GM18868 (cell line): ENCODE results near the gene LLPH.

Experiments
- ATAC-seq: cut with Tn5 transposase; IDR thresholded peaks from one replicate; pipeline ENCODE4 v1.9.1; 2021; ENCODE audit warnings: mild to moderate bottlenecking, moderate library complexity; ENCODE audit not compliant: unreplicated experiment

Gene LLPH

DNA sequence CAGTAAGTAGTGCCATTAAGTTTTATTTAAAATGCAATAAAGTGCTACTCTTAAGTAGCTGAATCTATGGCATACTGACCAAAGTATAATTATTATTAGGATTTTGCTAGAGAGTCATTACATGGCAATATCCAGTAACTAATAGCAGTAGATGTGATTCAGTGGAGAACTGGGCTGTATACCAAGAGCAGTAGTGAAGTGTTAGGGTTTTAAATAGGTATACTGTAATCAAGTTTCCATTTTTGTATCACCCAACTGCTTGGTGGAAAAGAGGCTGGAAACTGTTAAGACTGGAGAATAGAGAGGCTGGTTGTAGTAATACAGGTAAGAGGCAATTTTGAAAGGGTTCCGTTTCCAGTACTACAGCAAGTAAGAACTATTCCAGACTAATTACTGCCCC lies 13.3 kb upstream of the LLPH start:
- ATAC-seq = no peak

DNA sequence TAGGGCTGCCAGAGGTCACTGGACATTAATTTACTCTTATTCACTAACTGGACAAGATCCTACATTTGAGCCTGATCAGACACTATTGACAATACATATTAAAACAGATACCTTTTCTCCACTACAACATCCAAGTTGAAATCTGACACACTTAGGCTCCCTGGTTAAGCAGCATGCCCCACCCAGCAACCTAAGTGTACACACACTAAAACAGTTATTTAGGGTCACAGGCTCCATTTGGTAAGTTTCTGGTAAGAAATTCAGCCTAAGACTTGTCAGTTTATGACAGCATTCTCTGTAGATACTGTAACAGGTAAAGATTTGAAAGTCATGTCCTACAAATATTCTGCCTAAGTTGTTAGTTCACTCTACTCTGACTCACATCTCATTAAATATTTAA lies 12.3 kb upstream of the LLPH start:
- ATAC-seq = no peak

- no peak for ATAC-seq
These were observed 10.7 kb upstream of the LLPH start for GRCh38 chr12:66141299-66141698.

- no peak for ATAC-seq
These were observed 10.2 kb upstream of the LLPH start for GRCh38 chr12:66140731-66141130.

- no peak for ATAC-seq
These were observed 8.8 kb upstream of the LLPH start for GRCh38 chr12:66139328-66139727.

GRCh38 chr12:66137937-66138336 lies 7.4 kb upstream of the LLPH start:
- ATAC-seq = no peak

DNA sequence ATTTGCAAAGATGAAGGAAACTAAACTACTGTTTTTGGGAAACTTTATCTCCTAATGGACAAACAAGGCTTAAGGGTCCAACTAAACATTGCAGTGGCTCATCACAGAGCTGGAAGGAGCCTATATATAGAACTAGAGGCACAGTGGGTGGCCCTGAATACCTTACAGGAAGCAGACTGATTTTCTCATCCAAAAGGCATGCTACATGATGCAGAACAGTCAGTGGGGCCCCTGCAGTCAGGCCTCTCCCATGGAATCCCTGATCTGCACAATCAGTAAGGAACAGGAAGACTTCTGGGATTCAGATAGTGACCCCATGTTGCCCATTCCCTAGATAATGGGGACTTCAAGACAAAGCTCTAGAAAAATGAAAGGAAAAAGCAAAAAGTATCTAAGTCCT lies 1.9 kb upstream of the LLPH start:
- ATAC-seq = no peak

- no peak for ATAC-seq
These were observed 628 bp upstream of the LLPH start for GRCh38 chr12:66131067-66131688.

GRCh38 chr12:66129934-66130266 lies 650 bp downstream of the LLPH start:
- no peak for ATAC-seq

- no peak for ATAC-seq
These were observed 2.9 kb downstream of the LLPH start for GRCh38 chr12:66127650-66128049.

DNA sequence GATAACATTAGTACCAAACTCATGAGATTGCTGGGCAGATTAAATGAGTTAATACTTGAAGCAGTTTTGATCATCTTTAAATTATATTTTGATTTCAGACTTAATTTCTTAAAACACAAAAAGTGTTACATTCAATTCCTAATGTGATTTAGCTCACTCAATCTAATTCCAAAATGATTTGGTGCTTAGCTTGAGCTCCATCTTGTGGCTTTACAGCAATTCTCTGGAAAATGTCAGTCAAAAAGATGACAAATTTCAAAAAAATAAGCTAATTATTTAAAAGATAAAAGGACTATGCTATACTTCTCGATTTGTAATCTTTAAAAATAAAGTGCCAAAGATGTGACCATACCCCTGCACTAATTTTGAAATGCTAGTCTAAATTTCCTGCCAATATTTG lies 10.1 kb downstream of the LLPH start:
- ATAC-seq = no peak

GRCh38 chr12:66119870-66120241 lies 10.7 kb downstream of the LLPH start:
- peak; percentile 69 for ATAC-seq

DNA sequence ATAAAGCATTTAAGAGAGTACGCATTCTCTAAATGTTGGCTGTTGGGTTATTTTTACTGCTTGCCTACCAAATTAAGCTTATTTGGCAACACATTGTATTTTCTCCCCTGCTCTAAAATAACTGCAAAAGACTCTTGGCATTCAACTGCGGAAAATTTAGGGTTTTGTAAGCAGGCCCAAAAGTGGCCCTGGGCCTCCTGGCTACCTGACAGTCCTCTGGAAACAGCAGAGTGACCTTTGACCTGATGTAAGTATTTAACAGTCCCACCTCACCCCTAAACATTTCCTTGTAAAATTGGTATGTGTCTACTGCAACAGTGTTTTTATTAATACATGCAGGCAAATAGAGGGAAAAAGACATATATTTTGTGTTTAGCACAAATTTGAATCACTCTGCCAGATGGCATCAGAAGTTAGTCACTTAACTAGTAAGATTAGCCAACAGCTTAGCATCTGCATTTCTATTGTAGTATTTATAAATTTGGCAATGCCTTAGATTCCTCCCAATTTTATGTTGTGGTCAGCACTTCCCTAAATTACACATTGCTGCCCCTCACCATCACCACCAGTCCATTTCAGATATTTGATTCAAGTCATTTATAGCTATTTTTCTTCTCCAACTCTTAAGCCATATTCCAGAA lies 11.2 kb downstream of the LLPH start:
- no peak for ATAC-seq

GRCh38 chr12:66118240-66118891 lies 12.2 kb downstream of the LLPH start:
- no peak for ATAC-seq

GRCh38 chr12:66117242-66117641 lies 13.3 kb downstream of the LLPH start:
- no peak for ATAC-seq

DNA sequence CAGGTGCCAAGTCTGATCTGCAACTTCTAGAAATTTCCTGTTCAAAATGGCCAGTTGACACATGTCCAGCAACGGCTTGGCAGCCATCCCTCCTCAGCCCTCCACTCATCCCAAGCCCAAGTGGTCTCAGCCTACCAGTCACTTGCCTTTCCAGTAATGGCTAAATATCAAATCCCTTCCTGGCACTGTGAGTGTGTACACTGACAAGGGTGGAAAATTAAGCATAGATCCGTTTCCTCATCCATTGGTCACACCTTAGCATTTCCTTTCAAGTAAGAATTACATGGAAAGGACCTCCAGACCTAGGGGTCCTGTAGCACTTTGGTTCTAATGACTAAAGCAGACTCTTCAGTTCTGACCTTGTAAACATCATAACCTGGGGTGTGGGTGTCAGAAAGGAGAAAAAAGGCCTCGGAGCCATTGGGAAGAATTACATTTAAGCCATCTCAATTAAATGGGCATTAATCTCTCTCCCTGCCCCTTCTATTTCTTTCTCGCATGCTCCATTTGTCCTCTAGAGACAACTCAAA lies 15.4 kb downstream of the LLPH start:
- no peak for ATAC-seq

GRCh38 chr12:66113471-66113870 lies 17.1 kb downstream of the LLPH start:
- ATAC-seq = no peak

- no peak for ATAC-seq
These were observed 18.9 kb downstream of the LLPH start for GRCh38 chr12:66111605-66112004.

GRCh38 chr12:66109056-66109455 lies 21.5 kb downstream of the LLPH start:
- ATAC-seq = no peak

DNA sequence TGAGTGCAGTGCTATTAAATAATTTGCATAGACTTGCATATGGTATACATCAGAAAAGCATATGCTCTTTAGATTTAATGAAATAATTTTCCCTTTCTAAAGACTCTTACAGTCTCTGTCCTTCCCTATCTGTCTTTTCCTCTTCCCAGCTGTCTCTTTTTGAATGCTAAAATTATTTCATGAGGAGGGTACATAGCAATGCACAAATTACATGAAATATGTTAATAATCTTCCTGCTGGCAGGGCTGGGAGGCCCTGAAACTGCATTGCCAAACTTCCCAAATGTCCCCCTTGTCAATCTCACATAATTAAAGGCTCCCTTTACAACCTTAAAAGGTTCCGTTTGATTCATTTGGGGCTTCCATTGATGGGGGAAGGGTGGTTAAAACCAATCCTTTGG lies 22.2 kb downstream of the LLPH start:
- no peak for ATAC-seq

- ATAC-seq = peak; percentile 90
These were observed 23.1 kb downstream of the LLPH start for GRCh38 chr12:66107451-66107915.
